Daoy (cell line): ENCODE results near the gene ADNP. TPM values are rescaled to one million over a fixed set of nuclear protein-coding genes. Genes with fewer than 3 reads are reported as not detected.
"Not testable (repeated sequence)": the region's sequence is repeated elsewhere in the genome, so short reads cannot be mapped to it uniquely, and the experiment has no call there.

ENCODE experiments used
- DNase-seq: peaks from one replicate; pipeline ENCODE4 v3.0.0-alpha.2; 2015; ENCODE audit warnings: low read depth
- total RNA-seq: library from RNA; depleted of rRNA; stranded (reverse); fragments of >200 nt; shearing (Covaris generic); gene quantifications from 2 replicates; pipeline ENCODE4 v1.2.3, GENCODE V29; 2014

ADNP gene
- total RNA-seq, 1 experiment from 2014 or later: 14.7 TPM

GRCh38 chr20:50903353-50904051, 27.7 kb downstream of the ADNP start:
- DNase-seq: no peak

DNA sequence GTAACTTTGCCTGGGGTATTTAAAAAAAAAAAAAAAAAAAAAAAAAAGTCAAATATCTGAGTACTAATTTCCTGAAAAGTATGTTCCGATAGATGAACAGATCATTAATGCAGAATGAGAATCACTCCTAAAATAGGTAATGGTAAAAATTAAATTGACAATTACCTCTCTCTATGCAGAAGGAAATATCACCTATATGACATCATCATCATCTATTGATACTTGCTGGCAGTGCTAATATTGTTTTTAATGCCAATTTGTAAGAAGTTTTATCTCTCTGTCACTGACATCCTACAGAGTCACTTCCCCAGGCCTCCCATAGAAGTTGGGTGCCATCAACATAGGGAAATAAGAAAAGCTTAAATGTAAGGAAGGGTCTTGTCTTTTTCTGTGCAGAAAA, 29.9 kb downstream of the ADNP start:
- no peak for DNase-seq

DNA sequence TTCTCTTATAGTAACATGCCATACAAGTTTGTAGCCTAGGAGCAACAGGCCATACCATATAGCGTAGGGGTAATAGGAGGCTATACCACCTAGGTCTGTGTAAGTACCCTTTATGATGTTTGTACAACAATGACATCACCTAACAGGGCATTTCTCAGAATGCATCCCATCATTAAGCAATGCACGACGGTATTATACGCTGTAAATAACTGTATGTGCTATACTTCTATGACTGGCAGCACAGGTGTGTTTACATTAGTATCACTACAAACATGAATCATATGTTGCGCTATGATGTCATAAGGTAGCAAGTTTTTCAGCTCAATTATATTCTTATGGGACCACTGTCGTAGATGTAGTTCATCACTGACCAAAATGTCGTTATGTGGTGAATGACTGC, 31.0 kb downstream of the ADNP start:
- no peak for DNase-seq

DNA sequence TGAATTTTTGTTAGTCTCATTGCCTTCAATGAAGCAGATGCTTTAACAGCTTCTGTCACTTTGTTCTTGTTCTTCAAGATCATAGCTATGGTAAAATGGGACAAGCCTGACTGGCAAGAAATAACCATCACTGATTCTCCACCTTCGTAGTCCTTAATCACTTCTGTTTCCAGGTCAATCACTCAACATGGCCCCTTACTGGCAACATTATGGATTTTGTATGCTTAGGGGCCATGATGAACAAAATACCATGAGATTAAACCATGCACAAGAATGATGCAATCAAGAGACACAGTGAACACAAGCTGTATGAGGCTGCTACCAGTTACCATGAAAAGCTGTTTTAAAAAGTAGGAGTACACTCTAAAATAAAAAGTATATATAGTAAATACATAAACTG, 32.8 kb downstream of the ADNP start:
- no peak for DNase-seq

DNA sequence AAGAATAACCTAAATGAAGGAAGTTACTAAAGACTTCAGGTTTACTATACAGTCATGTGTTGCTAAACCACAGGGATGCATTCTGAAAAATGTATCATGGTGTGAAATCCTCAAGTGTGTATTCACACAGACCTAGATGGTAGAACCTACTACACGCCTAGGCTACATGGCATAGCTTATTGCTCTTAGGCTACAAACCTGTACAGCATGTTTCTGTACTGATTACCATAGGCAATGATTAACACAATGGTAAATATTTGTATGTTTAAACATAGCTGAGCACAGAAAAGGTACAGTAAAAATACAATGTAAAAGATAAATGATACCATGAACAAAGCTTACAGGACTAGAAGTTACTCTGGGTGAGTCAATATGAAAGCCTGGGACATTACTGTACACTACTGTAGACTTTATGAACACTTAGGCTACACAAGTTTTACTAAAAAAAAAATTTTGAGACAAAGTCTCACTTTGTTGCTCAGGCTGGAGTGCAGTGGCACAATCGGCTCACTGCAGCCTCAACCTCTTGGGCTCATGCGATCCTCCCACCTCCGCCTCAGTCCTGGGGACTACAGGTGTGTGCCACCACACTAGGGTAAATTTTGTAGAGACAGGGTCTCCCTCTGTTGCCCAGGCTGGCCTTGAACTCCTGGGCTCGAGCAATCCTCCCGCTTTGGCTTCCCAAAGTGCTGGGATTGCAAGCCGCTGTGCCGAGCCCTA, 36.0 kb downstream of the ADNP start:
- DNase-seq: no peak

GRCh38 chr20:50893620-50894019, 37.6 kb downstream of the ADNP start:
- DNase-seq: no peak

GRCh38 chr20:50892394-50892793, 38.8 kb downstream of the ADNP start:
- no peak for DNase-seq

- no peak for DNase-seq
Observed at GRCh38 chr20:50891138-50891537, 40.1 kb downstream of the ADNP start.

- DNase-seq: no peak
Observed at GRCh38 chr20:50887576-50887975, 43.7 kb downstream of the ADNP start.

DNA sequence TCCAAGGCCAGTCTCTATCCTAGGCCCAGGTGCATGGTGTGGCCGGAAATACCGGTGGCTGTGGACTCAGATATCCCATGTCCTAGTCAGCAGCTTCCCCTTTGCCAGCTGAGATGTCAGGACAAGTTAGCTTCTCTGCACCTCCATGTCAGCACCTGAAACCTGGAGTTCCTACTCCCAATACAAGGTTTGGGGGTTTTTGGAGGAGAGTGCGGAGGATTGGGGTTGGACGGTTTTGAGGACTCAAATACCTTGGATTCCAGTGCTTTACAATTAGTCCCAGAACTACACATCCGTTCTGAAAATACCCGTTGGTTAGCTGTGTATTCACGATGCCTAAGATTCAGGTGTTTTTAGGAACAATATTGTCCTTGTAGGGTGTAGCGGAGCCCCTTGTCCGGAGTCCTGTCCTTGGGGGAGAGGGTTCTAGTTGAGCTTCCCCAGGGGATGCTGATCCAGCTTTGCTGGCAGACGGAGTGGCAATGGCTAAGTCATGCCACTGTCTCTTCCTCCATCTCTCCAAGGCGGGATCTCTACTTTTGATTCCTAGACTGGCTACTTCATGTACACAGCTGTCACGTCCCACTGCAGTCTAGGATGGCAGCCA, 45.0 kb downstream of the ADNP start:
- DNase-seq: no peak

GRCh38 chr20:50885781-50886180, 45.5 kb downstream of the ADNP start:
- no peak for DNase-seq

DNA sequence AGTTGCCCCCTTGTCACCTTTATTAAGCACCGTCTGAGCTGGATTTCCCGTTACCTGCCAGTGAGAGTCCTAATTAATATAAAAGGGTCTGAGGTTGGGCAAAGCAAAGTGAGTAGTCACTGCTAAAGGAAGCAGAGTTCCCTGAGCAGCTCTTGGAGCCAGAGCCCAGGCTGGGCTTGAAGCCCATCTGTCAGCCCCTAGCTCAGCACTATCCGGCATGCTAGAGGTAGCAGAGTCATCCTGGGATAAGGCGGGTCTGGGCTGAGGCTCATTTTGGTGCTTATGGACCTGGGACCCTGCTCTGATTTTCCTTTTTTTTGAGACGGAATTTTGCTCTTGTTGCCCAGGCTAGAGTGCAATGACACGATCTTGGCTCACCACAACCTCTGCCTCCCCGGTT, 46.2 kb downstream of the ADNP start:
- DNase-seq: no peak

DNA sequence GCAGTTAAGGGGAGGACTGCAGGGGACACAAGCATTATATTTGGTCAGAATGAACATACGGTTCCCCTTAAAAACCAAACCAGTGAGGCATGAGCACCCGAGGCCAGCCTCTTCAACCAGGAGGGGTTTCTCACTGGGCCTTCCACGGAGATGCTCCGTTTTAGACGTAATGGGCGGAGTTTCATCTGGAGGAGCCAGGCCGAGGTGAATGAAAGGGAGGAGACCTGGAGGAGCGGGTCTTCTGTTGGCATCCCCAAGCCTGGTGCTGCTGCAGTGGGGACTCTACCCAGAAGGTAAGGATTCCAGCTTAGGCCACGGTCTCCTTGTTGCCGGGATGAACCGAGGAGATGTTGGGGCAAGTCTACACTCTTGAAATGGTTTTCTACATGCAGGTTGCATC, 47.4 kb downstream of the ADNP start:
- no peak for DNase-seq

GRCh38 chr20:50881759-50882424, 49.3 kb downstream of the ADNP start:
- DNase-seq: not testable (repeated sequence)

- DNase-seq: no peak
Observed at GRCh38 chr20:50879649-50880550, 51.3 kb downstream of the ADNP start.

DNA sequence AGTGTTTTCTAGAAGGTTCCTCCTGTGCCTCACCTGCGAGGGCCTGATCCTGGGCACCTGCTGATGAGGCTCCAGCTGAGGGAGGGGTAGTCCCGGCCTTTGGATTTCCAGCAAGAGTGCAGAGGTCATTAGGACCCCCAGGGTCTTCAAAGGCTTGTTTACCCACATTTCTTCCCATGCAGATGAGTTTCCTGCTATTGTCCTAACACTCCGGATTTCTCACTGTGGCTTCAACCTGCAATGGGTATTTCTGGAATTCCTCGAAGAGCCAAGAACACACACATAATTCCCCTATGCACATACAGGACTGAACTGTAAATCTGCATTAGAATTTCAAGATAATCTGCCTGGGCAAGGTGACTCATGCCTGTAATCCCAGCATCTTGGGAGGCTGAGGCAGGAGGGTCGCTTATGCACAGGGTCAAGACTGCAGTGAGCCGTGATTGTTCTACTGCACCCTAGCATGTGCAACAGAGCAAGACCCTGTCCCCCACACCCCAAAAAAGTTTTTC, 53.9 kb downstream of the ADNP start:
- no peak for DNase-seq

DNA sequence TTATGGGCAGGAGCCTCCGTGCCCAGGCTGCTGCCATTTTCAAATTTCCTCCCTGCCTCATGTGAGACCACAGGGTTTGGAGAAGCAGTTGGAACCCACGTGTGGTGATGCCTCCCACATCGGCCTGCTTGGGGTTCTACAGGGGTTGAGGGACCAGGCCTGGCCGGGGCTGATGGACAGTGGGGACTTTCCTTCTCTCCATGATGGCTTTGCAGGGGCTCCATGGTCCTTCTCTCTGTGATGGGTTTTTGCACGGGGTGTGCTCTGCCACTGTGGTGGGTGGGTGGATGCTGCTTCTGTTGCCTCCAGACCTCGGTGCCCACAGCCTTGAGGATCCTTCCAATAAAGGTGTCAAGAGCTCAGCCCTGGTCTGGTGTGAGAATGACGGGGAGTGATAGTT, 54.4 kb downstream of the ADNP start:
- no peak for DNase-seq

DNA sequence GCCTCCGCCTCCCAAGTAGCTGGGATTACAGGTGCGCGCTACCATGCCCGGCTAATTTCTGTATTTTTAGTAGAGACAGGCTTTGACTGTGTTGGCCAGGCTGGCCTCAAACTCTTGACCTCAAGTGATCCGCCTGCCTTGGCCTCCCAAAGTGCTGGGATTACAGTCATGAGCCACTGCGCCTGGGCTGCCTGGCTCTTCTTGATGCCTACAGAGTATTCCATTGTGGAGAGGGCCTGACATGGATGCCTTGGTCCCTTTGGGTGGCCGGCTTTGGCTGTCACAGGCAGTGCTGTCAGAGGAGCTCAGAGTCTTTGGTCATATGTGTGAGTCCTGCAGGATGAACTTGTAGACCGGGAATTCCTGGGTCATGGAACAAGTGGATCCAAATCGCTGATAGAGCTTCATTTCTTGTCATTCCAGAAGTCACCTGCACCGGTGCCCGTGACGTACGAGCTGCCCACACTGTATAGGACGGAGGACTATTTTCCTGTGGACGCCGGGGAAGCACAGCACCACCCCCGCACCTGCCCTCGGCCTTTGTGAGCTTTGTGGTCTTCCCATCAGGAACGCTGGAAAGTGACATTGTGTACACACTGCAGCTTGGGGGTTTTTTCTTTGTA, 55.1 kb downstream of the ADNP start:
- DNase-seq: no peak

DNA sequence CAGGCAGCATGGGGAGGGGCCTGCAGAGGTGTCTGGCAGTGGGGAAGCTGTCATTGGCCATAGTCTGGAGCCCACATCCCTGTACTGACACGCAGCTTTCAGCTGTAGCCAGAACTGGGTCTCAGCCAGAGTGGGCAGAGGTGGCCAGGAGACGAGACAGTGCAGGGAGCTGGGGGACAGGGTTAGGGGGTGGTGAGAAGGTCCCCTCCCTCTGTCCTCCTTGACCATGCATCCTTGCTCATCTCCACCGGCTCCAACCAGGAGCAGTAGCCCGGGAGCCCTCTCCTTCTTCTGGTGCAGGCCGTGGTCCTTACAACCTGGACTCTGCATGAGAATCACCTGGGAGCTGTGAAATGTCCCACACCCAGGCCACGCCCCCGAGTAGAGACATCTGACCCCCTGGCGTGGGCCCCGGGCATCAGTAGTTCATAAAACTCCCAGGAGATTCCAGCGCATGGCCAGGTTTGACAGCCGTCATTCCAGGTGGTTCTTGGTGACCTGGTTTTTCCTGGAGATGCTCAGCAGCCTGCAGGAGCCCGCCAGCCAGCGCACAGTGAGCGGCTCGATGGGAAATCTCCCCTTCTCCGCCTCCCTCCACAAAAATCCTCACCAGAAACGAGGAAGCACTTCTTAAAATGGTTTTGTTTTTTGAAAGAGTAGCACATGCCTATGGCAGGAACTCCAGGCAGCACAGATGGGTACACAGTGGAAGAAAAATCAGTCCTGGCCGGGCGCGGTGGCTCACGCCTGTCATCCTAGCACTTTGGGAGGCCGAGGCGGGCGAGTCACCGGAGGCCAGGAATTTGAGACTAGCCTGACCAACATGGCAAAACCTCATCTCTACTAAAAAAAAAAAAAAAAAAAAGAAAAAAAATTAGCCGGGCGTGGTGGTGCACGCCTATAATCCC, 56.2 kb downstream of the ADNP start:
- no peak for DNase-seq
